GM12875 (cell line): ENCODE measurements around the gene TBC1D7.
A peak's percentile ranks its signal among the peaks of the same experiment; 100 is the strongest.

Experiments
- H3K4me3 ChIP-seq: one replicate; pipeline ENCODE4 v1.5.1; 2011; ENCODE audit warnings: low read depth, low read length, control low read depth
- TF ChIP-seq, protein P1 (sequence below): IDR thresholded peaks from 2 replicates; pipeline ENCODE4 v1.5.1; 2011; ENCODE audit warnings: low read depth, mild to moderate bottlenecking, control low read depth, inconsistent platforms, low read length, moderate library complexity, borderline replicate concordance; ENCODE audit not compliant: insufficient read depth

Gene TBC1D7

DNA sequence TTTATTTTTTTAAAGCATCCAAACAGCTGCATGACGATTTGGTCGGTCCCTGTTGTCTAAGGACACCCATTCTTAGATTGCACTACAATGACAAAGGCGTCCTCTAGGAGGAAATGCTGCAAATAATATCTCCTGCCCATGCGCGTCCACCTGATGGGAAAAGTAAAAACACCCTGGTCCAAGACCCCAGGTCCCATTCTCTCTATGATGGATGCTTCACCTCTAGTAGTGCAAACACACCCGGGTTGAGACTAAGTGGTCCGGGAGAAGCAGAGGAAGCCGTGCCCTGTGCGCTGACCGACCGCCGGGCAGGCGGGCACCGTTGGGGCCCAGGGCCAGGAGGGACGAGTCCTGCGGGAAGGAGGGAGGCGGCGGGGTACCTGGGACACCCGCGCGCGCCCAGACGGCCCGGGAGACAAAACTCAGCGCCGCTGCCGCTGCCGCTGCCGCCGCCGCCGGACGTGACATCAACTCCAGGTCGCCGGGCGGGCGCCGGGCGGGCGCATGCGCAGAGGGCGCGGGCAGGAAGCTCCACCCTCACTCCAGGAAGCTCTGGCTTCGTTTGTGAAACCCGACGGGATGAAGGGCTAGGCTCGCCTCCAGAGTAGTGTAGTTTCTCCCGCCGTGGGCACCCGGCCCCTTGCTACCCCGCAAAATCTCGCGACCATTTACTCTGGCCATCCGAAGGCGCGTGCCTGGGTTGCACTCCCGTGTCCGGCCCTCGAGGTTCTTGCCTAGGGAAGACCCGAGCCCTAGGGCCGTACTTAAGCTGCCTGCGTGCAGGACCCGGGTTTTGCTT is at the start of gene TBC1D7:
Gene TBC1D7, minus strand, starts transcription at position 462 of the 799 bp plus-strand sequence. CDS start 1,639 bp downstream, outside the sequence.
- H3K4me3 ChIP-seq, result peak within 1 kb of the TSS; percentile 67
- TF ChIP-seq, protein P1, sequence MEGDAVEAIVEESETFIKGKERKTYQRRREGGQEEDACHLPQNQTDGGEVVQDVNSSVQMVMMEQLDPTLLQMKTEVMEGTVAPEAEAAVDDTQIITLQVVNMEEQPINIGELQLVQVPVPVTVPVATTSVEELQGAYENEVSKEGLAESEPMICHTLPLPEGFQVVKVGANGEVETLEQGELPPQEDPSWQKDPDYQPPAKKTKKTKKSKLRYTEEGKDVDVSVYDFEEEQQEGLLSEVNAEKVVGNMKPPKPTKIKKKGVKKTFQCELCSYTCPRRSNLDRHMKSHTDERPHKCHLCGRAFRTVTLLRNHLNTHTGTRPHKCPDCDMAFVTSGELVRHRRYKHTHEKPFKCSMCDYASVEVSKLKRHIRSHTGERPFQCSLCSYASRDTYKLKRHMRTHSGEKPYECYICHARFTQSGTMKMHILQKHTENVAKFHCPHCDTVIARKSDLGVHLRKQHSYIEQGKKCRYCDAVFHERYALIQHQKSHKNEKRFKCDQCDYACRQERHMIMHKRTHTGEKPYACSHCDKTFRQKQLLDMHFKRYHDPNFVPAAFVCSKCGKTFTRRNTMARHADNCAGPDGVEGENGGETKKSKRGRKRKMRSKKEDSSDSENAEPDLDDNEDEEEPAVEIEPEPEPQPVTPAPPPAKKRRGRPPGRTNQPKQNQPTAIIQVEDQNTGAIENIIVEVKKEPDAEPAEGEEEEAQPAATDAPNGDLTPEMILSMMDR, result 0 out of 2 replicates have a peak, but pooled peaks have one; percentile 6

DNA sequence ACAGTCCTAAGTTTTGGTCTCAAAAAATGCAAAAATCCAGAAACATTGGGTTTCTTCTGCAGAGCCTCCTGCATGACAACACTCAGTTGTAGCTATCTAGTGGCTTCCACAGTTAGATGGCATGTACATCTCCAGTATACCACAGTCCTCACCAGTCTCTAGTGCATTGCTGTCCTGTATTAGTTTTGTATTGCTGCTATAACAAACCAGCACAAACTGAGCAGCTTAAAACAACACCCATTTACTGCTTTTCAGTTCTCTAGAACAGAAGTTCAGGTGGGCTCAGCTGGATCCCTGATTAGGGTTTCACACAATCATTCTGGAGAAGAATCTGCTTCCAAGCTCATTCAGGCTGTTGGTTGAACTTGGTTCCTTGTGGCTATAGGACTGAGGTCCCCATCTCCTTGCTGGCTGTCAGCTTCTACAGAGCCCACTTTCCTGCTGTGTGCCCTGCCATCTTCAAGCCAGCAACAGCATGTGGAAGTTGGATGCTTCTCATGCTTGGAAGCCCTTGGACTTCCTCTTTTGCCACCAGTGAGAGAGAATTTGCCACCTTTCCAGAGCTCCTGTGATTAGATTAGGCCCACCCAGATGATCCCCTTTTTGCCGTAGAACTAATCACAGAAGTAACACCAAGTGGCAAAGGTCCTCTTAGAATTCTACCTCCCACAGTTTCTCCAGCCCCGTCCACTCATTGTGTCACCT is 48.9 kb upstream of the TBC1D7 start:
- no peak overlapping the region for H3K4me3 ChIP-seq
- TF ChIP-seq, protein P1, result no peak

DNA sequence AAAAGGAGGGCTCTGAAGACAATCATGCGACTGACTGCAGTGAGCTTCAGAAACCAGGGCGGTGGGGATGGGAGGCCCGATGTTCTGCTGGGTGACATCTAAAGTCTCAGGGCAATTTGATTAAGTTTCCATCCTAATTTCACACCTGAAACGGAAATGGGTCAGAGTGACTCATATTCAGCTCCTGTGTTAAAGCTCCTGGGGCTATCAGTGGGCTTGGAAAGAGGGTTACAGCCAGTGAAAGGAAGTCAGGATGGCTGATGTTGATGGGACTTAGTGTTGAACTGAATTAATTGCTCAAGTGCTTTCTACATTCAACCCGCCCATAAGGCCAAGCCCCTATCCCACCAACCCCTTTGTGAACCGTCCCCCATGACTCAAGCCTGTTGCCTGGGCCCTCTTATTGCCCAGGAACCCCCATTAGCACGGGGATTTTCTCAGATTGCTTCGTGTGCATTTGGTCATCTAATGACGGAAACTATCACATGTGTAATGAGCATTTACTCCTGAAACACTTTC is 47.1 kb upstream of the TBC1D7 start:
- TF ChIP-seq, protein P1, result no peak

GRCh38 chr6:13373919-13374318 is 45.6 kb upstream of the TBC1D7 start:
- TF ChIP-seq, protein P1, result no peak
- H3K4me3 ChIP-seq, result no peak overlapping the region

More for the DNA sequence above, 47.1 kb upstream of the TBC1D7 start:
- no peak overlapping the region for H3K4me3 ChIP-seq

DNA sequence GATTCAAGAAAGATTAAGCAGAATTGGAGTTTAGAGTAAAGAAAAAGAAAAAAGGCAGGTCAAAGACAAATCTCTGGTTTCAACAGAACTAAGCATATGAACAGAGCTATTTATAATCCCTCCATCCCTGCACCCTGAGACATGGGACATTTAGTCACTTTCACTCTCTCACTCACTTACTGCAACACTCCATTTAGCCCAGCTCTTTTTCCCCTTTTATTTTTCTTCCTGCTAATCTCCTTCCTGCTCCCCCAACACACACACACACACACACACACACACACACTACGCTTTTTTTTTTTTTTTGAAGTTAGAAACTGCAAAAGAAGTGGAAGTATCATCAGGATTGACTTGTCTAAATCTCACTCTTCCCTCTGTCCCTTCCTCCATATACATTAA is 45.1 kb upstream of the TBC1D7 start:
- H3K4me3 ChIP-seq, result no peak overlapping the region
- TF ChIP-seq, protein P1, result no peak

GRCh38 chr6:13372688-13373487 is 44.6 kb upstream of the TBC1D7 start:
- TF ChIP-seq, protein P1, result no peak
- no peak overlapping the region for H3K4me3 ChIP-seq
